ENCODE results near the gene RBL2. TPM values are rescaled to one million over a fixed set of nuclear protein-coding genes. Genes with fewer than 3 reads are reported as not detected.

RBL2 gene
- total and polyA plus RNA-seq, 2 of the 13 experiments (the other 11 are each of a cell fraction or from before 2014, with no cell fraction given), result 41.2 to 60.9 TPM

DNA sequence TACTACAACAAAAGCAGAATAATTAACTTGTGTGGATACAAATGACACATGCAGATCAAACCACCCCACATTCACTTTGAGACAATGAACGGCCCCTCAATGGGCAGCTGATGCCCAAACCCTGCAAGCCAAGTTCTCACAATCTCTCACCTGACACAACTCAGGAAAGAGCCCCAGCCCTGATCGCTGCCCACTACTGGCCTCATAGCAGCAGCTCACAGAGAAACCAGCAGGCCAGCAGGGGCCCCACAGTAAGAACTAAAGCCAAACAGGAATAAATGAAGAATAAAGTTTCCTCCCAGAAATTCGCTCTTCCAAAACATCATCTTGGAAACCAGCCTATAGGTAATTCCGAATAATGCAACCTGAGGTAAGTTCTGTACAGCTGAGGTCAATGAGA, 61.1 kb downstream of the RBL2 start (continued):
- TF ChIP-seq, protein P1, sequence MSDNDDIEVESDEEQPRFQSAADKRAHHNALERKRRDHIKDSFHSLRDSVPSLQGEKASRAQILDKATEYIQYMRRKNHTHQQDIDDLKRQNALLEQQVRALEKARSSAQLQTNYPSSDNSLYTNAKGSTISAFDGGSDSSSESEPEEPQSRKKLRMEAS (IDR thresholded peaks at IDR 0.05), result no peak
- no peak for TF ChIP-seq RBM22 (optimal IDR thresholded peaks at IDR 0.05; ENCODE audit: low read length)
- TF ChIP-seq, protein P2, sequence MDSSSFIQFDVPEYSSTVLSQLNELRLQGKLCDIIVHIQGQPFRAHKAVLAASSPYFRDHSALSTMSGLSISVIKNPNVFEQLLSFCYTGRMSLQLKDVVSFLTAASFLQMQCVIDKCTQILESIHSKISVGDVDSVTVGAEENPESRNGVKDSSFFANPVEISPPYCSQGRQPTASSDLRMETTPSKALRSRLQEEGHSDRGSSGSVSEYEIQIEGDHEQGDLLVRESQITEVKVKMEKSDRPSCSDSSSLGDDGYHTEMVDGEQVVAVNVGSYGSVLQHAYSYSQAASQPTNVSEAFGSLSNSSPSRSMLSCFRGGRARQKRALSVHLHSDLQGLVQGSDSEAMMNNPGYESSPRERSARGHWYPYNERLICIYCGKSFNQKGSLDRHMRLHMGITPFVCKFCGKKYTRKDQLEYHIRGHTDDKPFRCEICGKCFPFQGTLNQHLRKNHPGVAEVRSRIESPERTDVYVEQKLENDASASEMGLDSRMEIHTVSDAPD (CRISPR knock-in tag; IDR thresholded peaks at IDR 0.05), result no peak

DNA sequence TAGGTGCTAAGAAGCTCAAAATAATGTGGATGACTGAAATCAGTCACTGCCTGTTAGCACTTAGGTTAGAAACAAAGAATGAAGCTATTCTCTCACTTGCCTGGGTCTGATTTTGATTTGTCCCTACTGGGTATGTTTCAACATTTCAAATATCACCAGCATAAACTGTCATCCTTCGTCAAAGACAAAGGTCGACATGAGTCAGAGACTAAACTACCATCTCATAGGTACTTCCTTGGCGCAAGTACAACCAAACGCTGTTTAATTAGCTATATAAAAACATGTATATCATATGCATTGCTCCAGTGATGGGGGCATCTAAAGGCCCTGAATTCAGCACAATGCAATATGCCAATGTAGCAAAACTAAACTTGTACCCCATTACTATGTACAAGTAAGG, 64.7 kb downstream of the RBL2 start:
- H3K27me3 ChIP-seq (ENCODE audit: control insufficient read depth in 1 of 2, insufficient read depth in 2 of 2, low read length in 2 of 2), result no peaks in the 10 kb centered on the region; a peak in 1 of 5 replicates
- ChIA-PET POLR2A (interaction anchor here (1.8 kb wide), 1 partner anchor 11 kb away, joined by 7 read pairs; no protein-coding TSS in a partner anchor), CTCF (ENCODE audit: low intra/inter-chr PET ratio, low total read pairs) (no interaction called here)
- H3K4me3 ChIP-seq (replicated peaks in 1 of 3; ENCODE audit: insufficient read depth in 1 of 3, low read depth in 2 of 3, low read length in 3 of 3), result no peak overlapping the region
- in situ Hi-C loops (cut with HindIII; ENCODE audit: extremely low pct_ligation_motif_present, low pct_unique_long_range_greater_than_20kb), result no loop called here
- no peak overlapping the region for H2AFZ ChIP-seq (ENCODE audit: low read length)
- no peaks in the 10 kb centered on the region for H4K20me1 ChIP-seq (ENCODE audit: insufficient read depth, low read length)
- H3K4me2 ChIP-seq (ENCODE audit: low read depth, low read length), result no peak overlapping the region
- H3K9ac ChIP-seq (ENCODE audit: insufficient read depth, low read depth, low read length), result no peak overlapping the region
- TF ChIP-seq MAFK (conservative IDR thresholded peaks at IDR 0.05 in 1 of 2, IDR thresholded peaks at IDR 0.05 in 1 of 2; ENCODE audit: low read length in 2 of 2) (peak; percentile 34 to 53; a peak in 3 of 4 replicates), MAFF (IDR thresholded peaks at IDR 0.05; ENCODE audit: low read depth, low read length) (peak; percentile 8; the same call in 1 of the 2 replicates)
- TF ChIP-seq, protein P3, sequence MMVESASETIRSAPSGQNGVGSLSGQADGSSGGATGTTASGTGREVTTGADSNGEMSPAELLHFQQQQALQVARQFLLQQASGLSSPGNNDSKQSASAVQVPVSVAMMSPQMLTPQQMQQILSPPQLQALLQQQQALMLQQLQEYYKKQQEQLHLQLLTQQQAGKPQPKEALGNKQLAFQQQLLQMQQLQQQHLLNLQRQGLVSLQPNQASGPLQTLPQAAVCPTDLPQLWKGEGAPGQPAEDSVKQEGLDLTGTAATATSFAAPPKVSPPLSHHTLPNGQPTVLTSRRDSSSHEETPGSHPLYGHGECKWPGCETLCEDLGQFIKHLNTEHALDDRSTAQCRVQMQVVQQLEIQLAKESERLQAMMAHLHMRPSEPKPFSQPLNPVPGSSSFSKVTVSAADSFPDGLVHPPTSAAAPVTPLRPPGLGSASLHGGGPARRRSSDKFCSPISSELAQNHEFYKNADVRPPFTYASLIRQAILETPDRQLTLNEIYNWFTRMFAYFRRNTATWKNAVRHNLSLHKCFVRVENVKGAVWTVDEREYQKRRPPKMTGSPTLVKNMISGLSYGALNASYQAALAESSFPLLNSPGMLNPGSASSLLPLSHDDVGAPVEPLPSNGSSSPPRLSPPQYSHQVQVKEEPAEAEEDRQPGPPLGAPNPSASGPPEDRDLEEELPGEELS (CRISPR knock-in tag; IDR thresholded peaks at IDR 0.05), result no peak
- no peaks in the 10 kb centered on the region for H3K9me3 ChIP-seq (ENCODE audit: low read length)
- no TSS peak for BruUV-seq (replicated peaks)
- no peak for ATAC-seq
- peaks cover 14 to 43% of the 10 kb centered on the region in 2 experiments for H3K36me3 ChIP-seq (replicated peaks in 1 of 2; ENCODE audit: control insufficient read depth in 1 of 2, insufficient read depth in 2 of 2, low read length in 2 of 2)
- no peak overlapping the region for H3K27ac ChIP-seq (ENCODE audit: extremely low read length, insufficient read depth, low read length)
- peaks cover 14% of the 10 kb centered on the region for H3K79me2 ChIP-seq (ENCODE audit: insufficient read depth, low read length)
- no peak for DNase-seq (ENCODE audit: low spot score)
- intact Hi-C loops (cut with micrococcal nuclease; ENCODE audit: unreplicated experiment), result no loop called here
- peak; percentile 36 for FAIRE-seq
- WGBS (ENCODE audit: low lambda C conversion rate), result 93% methylated on average over 4 of the region's 4 CpGs
- H3K4me1 ChIP-seq (ENCODE audit: insufficient read depth, low read length), result peaks cover 16% of the 10 kb centered on the region

All from HepG2 (cell line).